SU-DHL-6 (cell line): Measurements from ENCODE around the gene GSG1L2.

Experiments
- H2AFZ ChIP-seq: fragments of 200-600 bp; sonication (generic); 2 replicates; pipeline ENCODE4 v1.6.1; 2014; ENCODE audit warnings: low read depth, mild to moderate bottlenecking, moderate library complexity, mixed read lengths, antibody characterized with exemption, low read length; ENCODE audit not compliant: severe bottlenecking
- H3F3A ChIP-seq: fragments of 200-600 bp; shearing (Covaris generic); 2 replicates; pipeline ENCODE4 v1.6.0; 2016; ENCODE audit warnings: antibody characterized with exemption, mild to moderate bottlenecking; ENCODE audit not compliant: insufficient read depth
- H3K27ac ChIP-seq: fragments of 200-600 bp; sonication (generic); 2 replicates; pipeline ENCODE4 v1.5.1; 2016; ENCODE audit warnings: low read depth, mild to moderate bottlenecking, low read length, moderate library complexity, mixed read lengths
- H3K27me3 ChIP-seq: fragments of 200-600 bp; sonication (generic), shearing (Covaris generic); 2 replicates; pipeline ENCODE4 v1.6.0; 2014; ENCODE audit warnings: mild to moderate bottlenecking, low read length
- H3K36me3 ChIP-seq: fragments of 200-600 bp; sonication (generic); 2 replicates; pipeline ENCODE4 v1.6.1; 2014; ENCODE audit warnings: mild to moderate bottlenecking, low read length, mixed read lengths
- H3K4me2 ChIP-seq: fragments of 300-600, 200-600 bp; shearing (Covaris generic), sonication (generic); 2 replicates; pipeline ENCODE4 v1.6.0; 2014; ENCODE audit warnings: low read length, low read depth, mild to moderate bottlenecking; ENCODE audit not compliant: poor library complexity, severe bottlenecking
- H3K4me3 ChIP-seq: fragments of 200-600 bp; sonication (generic); 2 replicates; pipeline ENCODE4 v1.5.1; 2014; ENCODE audit warnings: antibody characterized with exemption, low read length, mild to moderate bottlenecking, mixed read lengths; ENCODE audit not compliant: insufficient read depth, poor library complexity, severe bottlenecking
- H3K79me2 ChIP-seq: fragments of 200-600 bp; sonication (generic); 2 replicates; pipeline ENCODE4 v1.6.1; 2014; ENCODE audit warnings: mild to moderate bottlenecking, low read length, moderate library complexity; ENCODE audit not compliant: insufficient read depth
- H3K9ac ChIP-seq: fragments of 200-600 bp; sonication (generic); 2 replicates; pipeline ENCODE4 v1.7.0; 2014; ENCODE audit warnings: mild to moderate bottlenecking, low read length
- H3K9me2 ChIP-seq: fragments of 200-600 bp; sonication (generic); replicated peaks from 2 replicates; pipeline ENCODE4 v1.6.1; 2014; ENCODE audit warnings: low read length; ENCODE audit not compliant: insufficient read depth
- H3K9me3 ChIP-seq: fragments of 200-600 bp; sonication (generic); 2 replicates; pipeline ENCODE4 v1.6.1; 2014; ENCODE audit warnings: low read length, mixed read lengths; ENCODE audit not compliant: insufficient read depth
- H4K20me1 ChIP-seq: fragments of 200-600 bp; sonication (generic); 2 replicates; pipeline ENCODE4 v1.6.1; 2014; ENCODE audit warnings: low read depth, mild to moderate bottlenecking, antibody characterized with exemption, low read length, moderate library complexity, mixed read lengths
- CTCF ChIP-seq: fragments of 200-600 bp; sonication (generic); IDR thresholded peaks from one replicate; pipeline ENCODE4 v1.5.1; 2017; ENCODE audit warnings: antibody characterized with exemption, mild to moderate bottlenecking, low read length, moderate library complexity; ENCODE audit not compliant: insufficient read depth, poor library complexity, severe bottlenecking
- EZH2phosphoT487 ChIP-seq: fragments of 200-600 bp; sonication (generic), shearing (Covaris generic); conservative IDR thresholded peaks from 2 replicates; pipeline ENCODE4 v1.6.1; 2018; ENCODE audit warnings: mild to moderate bottlenecking, antibody characterized with exemption, low read length, moderate library complexity, mixed read lengths

The GSG1L2 gene

GRCh38 chr17:9821921-9822320, at the start of gene GSG1L2:
Gene GSG1L2 (minus strand): TSS chr17:9822079. CDS start chr17:9822071, 8 bp downstream.
- H3K9ac ChIP-seq, result no peak within 1 kb of the TSS
- TF ChIP-seq CTCF, result no peak
- no peak for TF ChIP-seq EZH2phosphoT487
- no peaks in the 10 kb centered on the region for H3K9me3 ChIP-seq
- H3K4me3 ChIP-seq, result no peak within 1 kb of the TSS
- no peaks in the 10 kb centered on the region for H3F3A ChIP-seq
- H3K4me2 ChIP-seq, result no peak within 1 kb of the TSS
- H3K36me3 ChIP-seq, result no peaks in the 10 kb centered on the region
- no peak within 1 kb of the TSS for H3K27ac ChIP-seq
- H3K27me3 ChIP-seq, result no peaks in the 10 kb centered on the region
- no peaks in the 10 kb centered on the region for H3K9me2 ChIP-seq
- no peak within 1 kb of the TSS for H2AFZ ChIP-seq
- no peaks in the 10 kb centered on the region for H3K79me2 ChIP-seq
- H4K20me1 ChIP-seq, result no peaks in the 10 kb centered on the region

- Histone ChIP-seq H3K27me3 (no peaks in the 10 kb centered on the region), H3F3A (no peaks in the 10 kb centered on the region), H3K9ac (no peak overlapping the region), H4K20me1 (no peaks in the 10 kb centered on the region), H3K9me3 (no peaks in the 10 kb centered on the region), H3K4me2 (no peak overlapping the region), H3K27ac (no peak overlapping the region), H3K9me2 (no peaks in the 10 kb centered on the region), H3K4me3 (no peak overlapping the region), H3K36me3 (no peaks in the 10 kb centered on the region), H2AFZ (no peak overlapping the region), H3K79me2 (no peaks in the 10 kb centered on the region)
- TF ChIP-seq CTCF (no peak), EZH2phosphoT487 (no peak)
Observed at GRCh38 chr17:9868552-9868951, 46.7 kb upstream of the GSG1L2 start.

GRCh38 chr17:9865586-9865985, 43.7 kb upstream of the GSG1L2 start:
- Histone ChIP-seq H2AFZ (no peak overlapping the region), H3K9me3 (no peaks in the 10 kb centered on the region), H3F3A (no peaks in the 10 kb centered on the region), H3K27ac (no peak overlapping the region), H3K4me2 (no peak overlapping the region), H3K79me2 (no peaks in the 10 kb centered on the region), H3K27me3 (no peaks in the 10 kb centered on the region), H3K36me3 (no peaks in the 10 kb centered on the region), H3K9me2 (no peaks in the 10 kb centered on the region), H4K20me1 (no peaks in the 10 kb centered on the region), H3K9ac (no peak overlapping the region), H3K4me3 (no peak overlapping the region)
- no peak for TF ChIP-seq EZH2phosphoT487
- TF ChIP-seq CTCF, result no peak

- TF ChIP-seq CTCF, result no peak
- Histone ChIP-seq H3K79me2 (no peaks in the 10 kb centered on the region), H3K4me3 (no peak overlapping the region)
Observed at GRCh38 chr17:9862949-9863348, 41.1 kb upstream of the GSG1L2 start.

More at GRCh38 chr17:9862949-9863348, 41.1 kb upstream of the GSG1L2 start:
- no peak overlapping the region for H2AFZ ChIP-seq
- no peaks in the 10 kb centered on the region for H3K9me3 ChIP-seq
- H3K4me2 ChIP-seq, result no peak overlapping the region
- H3K27me3 ChIP-seq, result no peaks in the 10 kb centered on the region
- H3K27ac ChIP-seq, result no peak overlapping the region
- H3F3A ChIP-seq, result no peaks in the 10 kb centered on the region
- no peaks in the 10 kb centered on the region for H3K9me2 ChIP-seq
- H3K36me3 ChIP-seq, result no peaks in the 10 kb centered on the region
- no peaks in the 10 kb centered on the region for H4K20me1 ChIP-seq
- no peak overlapping the region for H3K9ac ChIP-seq
